Heart left ventricle (tissue), 16 donors: ENCODE measurements around the gene SELENOP. TPM values are rescaled to one million over a fixed set of nuclear protein-coding genes. Genes with fewer than 3 reads are reported as not detected.
A peak's percentile ranks its signal among the peaks of the same experiment; 100 is the strongest.

Source experiments
- ATAC-seq, 4 donors: fragments of 200-7000 bp; cut with Tn5 transposase; one replicate each; pipeline ENCODE4 v1.9.1; 2020 to 2022; ENCODE audit warnings: moderate library complexity in 4 of 4, mild to moderate bottlenecking in 3 of 4, moderate number of reproducible peaks in 1 of 4
- DNase-seq, 5 donors: peaks; one replicate each; pipeline ENCODE4 v3.0.0-alpha.2; 2020
- H3K27ac ChIP-seq, 12 donors: fragments of 200-600 bp; sonication (generic) in 4 of 12; one replicate each; pipeline versions ENCODE4 v1.5.0 to v1.8.0; 2016 to 2022; ENCODE audit warnings: mild to moderate bottlenecking in 2 of 12
- H3K27me3 ChIP-seq, 9 donors: fragments of 200-600 bp; sonication (generic) in 2 of 9; one replicate each; pipeline versions ENCODE4 v1.5.1 to v1.8.0; 2016 to 2022; ENCODE audit warnings: mild to moderate bottlenecking in 3 of 9
- H3K36me3 ChIP-seq, 9 donors: fragments of 200-600 bp; sonication (generic) in 2 of 9; one replicate each; pipeline versions ENCODE4 v1.5.0 to v1.8.0; 2018 to 2022; ENCODE audit warnings: mild to moderate bottlenecking in 2 of 9
- H3K4me1 ChIP-seq, 12 donors: fragments of 200-600 bp; sonication (generic) in 4 of 12; one replicate each; pipeline versions ENCODE4 v1.5.0 to v1.8.0; 2016 to 2022; ENCODE audit warnings: mild to moderate bottlenecking in 3 of 12
- H3K4me3 ChIP-seq, 12 donors: fragments of 200-600 bp; sonication (generic) in 4 of 12; one replicate each; pipeline versions ENCODE4 v1.5.0 to v1.8.0; 2017 to 2022; ENCODE audit warnings: mild to moderate bottlenecking in 9 of 12, moderate library complexity in 4 of 12
- H3K9me3 ChIP-seq, 12 donors: fragments of 200-600 bp; sonication (generic) in 4 of 12; one replicate each; pipeline versions ENCODE4 v1.5.0 to v1.8.0; 2016 to 2022; ENCODE audit warnings: mild to moderate bottlenecking in 1 of 12
- POLR2A ChIP-seq, 2 donors: fragments of 450-650 bp; IDR thresholded peaks; one replicate each; pipeline ENCODE4 v1.6.1; 2017; ENCODE audit warnings: antibody characterized with exemption in 2 of 2, mild to moderate bottlenecking in 2 of 2, moderate library complexity in 2 of 2
- WGBS, 4 donors: extraction: QIAGEN DNeasy Blood & Tissue Kit in 2 of 4; methylation state at CpG; one replicate each; pipeline versions ENCODE4 v1.1.5 to v1.1.7; 2013 to 2018; 5-methylcytosine and 5-hydroxymethylcytosine counted together
- intact Hi-C, 10 donors: fragments of 100-400 bp; cut with DNase I; formaldehyde crosslinking; loops; one replicate each; pipeline versions ENCODE4 v1.11.1 to v1.14.2; 2022
- polyA plus RNA-seq, 2 donors: library from polyadenylated mRNA; stranded (reverse); fragments of 200-250 nt; gene quantifications; one replicate each; pipeline ENCODE4 v1.2.3, GENCODE V29; 2013
- total RNA-seq, 9 donors: library from RNA; depleted of rRNA in 2 of 9; stranded (reverse); fragments of >200 nt in 2 of 9; fragmentation: NEBNext Ultra II Directional in 3 of 9; extraction: Animal tissue kit (Norgen Biotek cat#: 25700) in 3 of 9; gene quantifications; one replicate each; pipeline versions ENCODE4 v1.1.0 to v1.2.4, GENCODE V29; 2016 to 2023
- TF ChIP-seq, protein P1 (sequence below), 12 donors: fragments of 200-600 bp; sonication (generic) in 4 of 12; IDR thresholded peaks; one replicate each; pipeline versions ENCODE4 v1.5.0 to v1.8.0; 2018 to 2022; ENCODE audit warnings: antibody characterized with exemption in 12 of 12, mild to moderate bottlenecking in 5 of 12
- donor health status: ischemic (EF 13 %, LVEDD 7.1; RV severe dilation, severe dysfunction).
- donor health status: healthy with polysubstance abuse.
- donor health status: DM: no; HTN: yes; CAD: no.
- donor health status: DM: no; HTN: no; CAD: no.
- donor health status: ischemic (EF 25% LVEDD 6.9; RV normal size, moderate dysfunction).
- donor health status: ischemic (EF 25% LVEDD 5.7; RV mildly dilated, moderate dysfunction).
- donor health status: healthy.
- donor health status: DM: yes; HTN: yes; CAD: no.
- donor health status: ischemic (EF 35%, LVEDD 5.7; RV mildly dilated, moderate dysfunction).
- donor health status: nonischemic (EF 11% LVEDD 7.7; RV severe dilation, severe dysfunction).
- donor health status: DM: yes; HTN: yes; CAD: no.
- donor health status: PGD.
- donor health status: ischemic (EF 29% LVEDD 5.4; RV normal size, mild dysfunction).
- donor health status: nonischemic (EF 23%, LVEDD 6.1; RV moderate dilation, normal function).

The SELENOP gene
- total and polyA plus RNA-seq, 11 donors = 53.3 to 547 (median 194) TPM

DNA sequence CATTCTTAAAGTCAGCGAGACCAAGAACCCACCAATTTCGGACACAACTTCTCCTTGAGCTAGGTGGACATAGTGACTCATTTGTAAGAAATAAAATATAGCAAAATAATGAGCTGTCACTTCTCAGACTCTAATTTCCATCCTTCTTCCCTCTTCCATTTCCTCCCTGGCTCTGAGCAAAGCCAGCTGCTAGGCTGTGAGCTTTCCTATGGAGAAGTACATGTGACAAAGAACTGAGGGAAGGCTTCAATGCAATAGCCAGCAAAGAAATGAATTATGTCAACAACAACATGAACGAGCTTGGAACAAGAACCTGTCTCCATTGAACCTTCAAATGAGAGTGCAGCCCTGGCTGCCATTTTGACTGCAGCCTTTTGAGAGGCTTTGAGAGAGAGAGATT, 25.9 kb upstream of the SELENOP start:
- Histone ChIP-seq H3K4me1 (peaks cover 0 to 25% (median 16%) of the 10 kb centered on the region in 12 donors), H3K4me3 (no peak overlapping the region), H3K27me3 (no peaks in the 10 kb centered on the region), H3K9me3 (peaks cover 0 to 7% (median 0%) of the 10 kb centered on the region in 12 donors), H3K36me3 (no peaks in the 10 kb centered on the region), H3K27ac (peak overlapping the region in 2 of 12 donors; percentile 28 to 64)
- peak in 2 of 4 donors; percentile 19 to 46 for ATAC-seq
- TF ChIP-seq POLR2A (IDR thresholded peaks at IDR 0.05) = no peak
- TF ChIP-seq, protein P1, sequence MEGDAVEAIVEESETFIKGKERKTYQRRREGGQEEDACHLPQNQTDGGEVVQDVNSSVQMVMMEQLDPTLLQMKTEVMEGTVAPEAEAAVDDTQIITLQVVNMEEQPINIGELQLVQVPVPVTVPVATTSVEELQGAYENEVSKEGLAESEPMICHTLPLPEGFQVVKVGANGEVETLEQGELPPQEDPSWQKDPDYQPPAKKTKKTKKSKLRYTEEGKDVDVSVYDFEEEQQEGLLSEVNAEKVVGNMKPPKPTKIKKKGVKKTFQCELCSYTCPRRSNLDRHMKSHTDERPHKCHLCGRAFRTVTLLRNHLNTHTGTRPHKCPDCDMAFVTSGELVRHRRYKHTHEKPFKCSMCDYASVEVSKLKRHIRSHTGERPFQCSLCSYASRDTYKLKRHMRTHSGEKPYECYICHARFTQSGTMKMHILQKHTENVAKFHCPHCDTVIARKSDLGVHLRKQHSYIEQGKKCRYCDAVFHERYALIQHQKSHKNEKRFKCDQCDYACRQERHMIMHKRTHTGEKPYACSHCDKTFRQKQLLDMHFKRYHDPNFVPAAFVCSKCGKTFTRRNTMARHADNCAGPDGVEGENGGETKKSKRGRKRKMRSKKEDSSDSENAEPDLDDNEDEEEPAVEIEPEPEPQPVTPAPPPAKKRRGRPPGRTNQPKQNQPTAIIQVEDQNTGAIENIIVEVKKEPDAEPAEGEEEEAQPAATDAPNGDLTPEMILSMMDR (IDR thresholded peaks at IDR 0.05) = no peak
- DNase-seq = no peak
- intact Hi-C loops = no loop called here
- WGBS, 4 donors = 81 to 86% (median 83%) methylated on average over 3 of the region's 3 CpGs

DNA sequence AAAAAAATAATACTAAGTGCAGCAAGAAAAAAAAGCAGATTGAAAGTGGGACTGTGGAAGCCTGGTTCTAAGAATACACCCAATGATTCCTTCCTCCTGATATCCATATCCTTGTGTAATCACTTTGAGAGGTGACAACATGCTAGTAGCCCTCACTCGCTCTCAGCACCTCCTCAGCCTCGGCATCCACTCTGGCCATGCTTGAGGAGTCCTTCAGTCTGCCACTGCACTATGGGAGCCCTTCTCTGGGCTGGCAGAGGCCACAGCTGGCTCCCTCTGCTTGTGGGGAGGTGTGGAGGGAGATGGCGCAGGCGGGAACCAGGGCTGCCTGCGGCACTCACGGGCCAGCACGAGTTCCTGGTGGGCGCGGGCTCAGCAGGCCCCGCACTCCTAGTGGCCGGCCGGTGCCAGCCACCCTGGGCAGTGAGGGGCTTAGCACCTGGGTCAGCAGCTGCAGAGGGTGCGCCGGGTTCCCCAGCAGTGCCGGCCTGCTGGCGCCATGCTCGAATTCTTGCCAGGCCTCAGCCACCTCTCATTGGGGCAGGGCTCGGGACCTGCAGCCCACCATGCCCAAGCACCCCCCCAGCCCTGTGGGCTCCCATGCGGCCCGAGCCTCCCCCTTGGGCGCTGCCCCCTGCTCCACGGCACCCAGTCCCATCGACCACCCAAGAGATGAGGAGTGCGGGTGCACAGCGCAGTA, 24.5 kb upstream of the SELENOP start:
- Histone ChIP-seq H3K27me3 (no peaks in the 10 kb centered on the region), H3K9me3 (peaks cover 0 to 7% (median 0%) of the 10 kb centered on the region in 12 donors), H3K36me3 (no peaks in the 10 kb centered on the region), H3K4me1 (peaks cover 0 to 16% (median 11%) of the 10 kb centered on the region in 12 donors), H3K4me3 (no peak overlapping the region), H3K27ac (no peak overlapping the region)
- no peak for TF ChIP-seq POLR2A (IDR thresholded peaks at IDR 0.05)
- TF ChIP-seq, protein P1 (IDR thresholded peaks at IDR 0.05) = no peak
- ATAC-seq = no peak
- WGBS, 4 donors = 91 to 97% (median 96%) methylated on average over 10 to 25 of the region's 25 CpGs
- intact Hi-C loops = no loop called here
- peak in 1 of 5 donors; percentile 41 for DNase-seq

GRCh38 chr5:42832060-42832459, 20.4 kb upstream of the SELENOP start:
- H3K27me3 ChIP-seq = no peaks in the 10 kb centered on the region
- H3K36me3 ChIP-seq = no peaks in the 10 kb centered on the region
- H3K27ac ChIP-seq = no peak overlapping the region
- no peak overlapping the region for H3K4me3 ChIP-seq
- TF ChIP-seq, protein P1 (IDR thresholded peaks at IDR 0.05) = no peak
- no peak for TF ChIP-seq POLR2A (IDR thresholded peaks at IDR 0.05)
- H3K9me3 ChIP-seq = peaks cover 0 to 7% (median 0%) of the 10 kb centered on the region in 12 donors
- H3K4me1 ChIP-seq = peaks cover 0 to 9% (median 0%) of the 10 kb centered on the region in 12 donors
- ATAC-seq = no peak
- DNase-seq = no peak
- 89 to 98% (median 95%) methylated on average over 5 of the region's 5 CpGs for WGBS, 4 donors
- intact Hi-C loops = no loop called here

DNA sequence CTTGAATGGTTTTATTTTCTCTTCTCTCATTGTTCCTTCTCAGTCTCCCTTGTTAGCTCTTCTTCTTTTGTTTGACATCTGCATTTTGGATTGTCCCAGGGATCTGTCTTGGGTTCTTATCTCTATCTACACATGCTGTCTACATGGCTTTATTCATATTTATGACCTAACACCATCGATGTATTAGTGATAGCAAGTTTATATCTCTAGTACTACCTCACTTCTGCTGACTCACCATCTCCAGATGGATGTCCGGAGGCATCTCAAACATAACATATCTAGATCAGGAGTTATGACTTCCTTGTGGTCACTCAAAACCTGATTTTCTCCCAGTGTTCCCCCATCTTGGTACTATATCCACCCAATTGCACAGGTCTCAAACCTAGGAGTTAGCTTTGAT, 19.2 kb upstream of the SELENOP start:
- DNase-seq (no peak), ATAC-seq (no peak)
- Histone ChIP-seq H3K36me3 (no peaks in the 10 kb centered on the region), H3K4me3 (no peak overlapping the region), H3K9me3 (peaks cover 0 to 7% (median 0%) of the 10 kb centered on the region in 12 donors), H3K4me1 (peaks cover 0 to 11% (median 0%) of the 10 kb centered on the region in 12 donors), H3K27ac (no peak overlapping the region), H3K27me3 (no peaks in the 10 kb centered on the region)
- intact Hi-C loops = no loop called here
- TF ChIP-seq POLR2A (IDR thresholded peaks at IDR 0.05) = no peak
- TF ChIP-seq, protein P1 (IDR thresholded peaks at IDR 0.05) = no peak
- 78 to 85% (median 83%) methylated on average over 2 of the region's 2 CpGs for WGBS, 4 donors
